Esophagus muscularis mucosa (tissue), 4 donors: Measurements from ENCODE around the gene STAU1.

ENCODE experiments used
- CTCF ChIP-seq, 3 experiments: fragments of 200-600 bp in 2 of 3; fragments of 450-650 bp in 1 of 3; sonication (generic) in 2 of 3; IDR thresholded peaks; one replicate each; pipeline ENCODE4 v1.5.1; 2017 to 2019; ENCODE audit warnings: antibody characterized with exemption in 3 of 3, mild to moderate bottlenecking in 2 of 3, moderate library complexity in 1 of 3
- EP300 ChIP-seq: sonication (generic); formaldehyde crosslinking; IDR thresholded peaks from one replicate; pipeline ENCODE4 v1.6.1; 2017; ENCODE audit warnings: antibody characterized with exemption
- POLR2A ChIP-seq: fragments of 450-650 bp; IDR thresholded peaks from one replicate; pipeline ENCODE4 v1.6.1; 2017; ENCODE audit warnings: antibody characterized with exemption, moderate library complexity, mild to moderate bottlenecking, low read depth

GRCh38 chr20:49233226-49233625 lies 45.1 kb upstream of the STAU1 start:
- TF ChIP-seq CTCF (IDR thresholded peaks at IDR 0.05) (no peak), POLR2A (no peak), EP300 (no peak)
